Activated T-helper 1 cell treated with anti-CD3 and anti-CD28 coated beads, Interleukin-12 subunit alpha, Interleukin-12 subunit beta, Interleukin-2, Interleukin-4 antibody, amounts not matched to agents 30 ng/mL and 10 ng/mL and 1 ng/mL, durations not matched to agents 14 hours and 24 hours and 36 hours (primary cell): ENCODE data around the gene PDE3A. TPM values are rescaled to one million over a fixed set of nuclear protein-coding genes. Genes with fewer than 3 reads are reported as not detected.
"Not testable (repeated sequence)": the region's sequence is repeated elsewhere in the genome, so short reads cannot be mapped to it uniquely, and the experiment has no call there.

Experiments used
- DNase-seq: peaks from one replicate; pipeline ENCODE4 v3.0.0; 2021; ENCODE audit warnings: low spot score
- H3K27ac Mint-ChIP-seq: one replicate; pipeline ENCODE4 v1.8.0; 2021; ENCODE audit warnings: mild to moderate bottlenecking, mixed read lengths
- H3K27me3 Mint-ChIP-seq: one replicate; pipeline ENCODE4 v1.8.0; 2022; ENCODE audit warnings: mild to moderate bottlenecking, moderate library complexity, mixed read lengths; ENCODE audit not compliant: insufficient read depth
- H3K36me3 Mint-ChIP-seq: one replicate; pipeline ENCODE4 v1.8.0; 2021; ENCODE audit warnings: low read depth, mixed read lengths
- H3K4me1 Mint-ChIP-seq: one replicate; pipeline ENCODE4 v1.8.0; 2021; ENCODE audit warnings: low read depth, mixed read lengths
- H3K4me3 Mint-ChIP-seq: one replicate; pipeline ENCODE4 v1.8.0; 2021; ENCODE audit warnings: mild to moderate bottlenecking, moderate library complexity, mixed read lengths
- H3K9me3 Mint-ChIP-seq: one replicate; pipeline ENCODE4 v1.8.0; 2021; ENCODE audit warnings: mixed read lengths
- intact Hi-C: fragments of 100-400 bp; cut with micrococcal nuclease; formaldehyde crosslinking; loops from one replicate; pipeline ENCODE4 v1.15.1; 2024
- total RNA-seq: library from RNA; stranded (reverse); gene quantifications from 2 replicates; pipeline ENCODE4 v1.2.3, GENCODE V29; 2022

Gene PDE3A
- total RNA-seq, 1 donor from 2014 or later, result not detected

DNA sequence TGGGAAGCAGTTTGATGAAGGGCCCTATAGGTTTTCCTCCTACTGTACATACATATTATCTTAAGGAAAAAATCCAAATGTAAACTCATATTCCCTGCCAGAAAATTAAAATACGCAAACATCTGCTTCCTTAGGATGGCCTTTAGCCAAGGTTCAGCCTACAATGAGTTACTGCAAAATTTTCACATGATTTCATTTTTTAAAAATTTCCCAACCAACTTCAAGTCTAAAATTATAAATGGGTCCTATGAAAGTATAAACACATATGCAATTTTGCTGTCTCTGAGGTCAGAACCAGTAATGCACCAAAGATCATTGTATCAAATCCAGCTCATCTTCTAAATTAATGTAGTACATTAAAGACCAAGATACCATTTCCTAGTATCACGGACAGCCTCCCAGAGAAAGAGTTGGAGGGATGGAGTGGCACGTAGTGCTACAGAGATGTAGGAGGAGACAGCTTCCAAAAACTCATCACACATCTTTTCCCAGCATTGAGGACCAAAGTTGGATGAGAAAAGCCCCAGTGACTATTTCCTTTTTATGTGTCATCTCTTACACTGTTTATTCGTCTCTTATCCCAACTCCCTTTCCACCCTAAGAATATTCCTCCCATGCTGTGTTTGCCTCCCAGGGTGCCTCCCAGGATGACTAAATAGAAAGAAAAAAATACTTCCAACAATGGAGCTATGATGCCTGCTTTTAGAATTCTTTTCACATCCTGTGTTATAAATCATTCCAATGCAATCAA lies 234.5 kb downstream of the PDE3A start:
- DNase-seq, result no peak
- Mint-ChIP-seq H3K9me3 (no peaks in the 10 kb centered on the region), H3K27ac (no peak overlapping the region), H3K4me3 (no peak overlapping the region), H3K27me3 (no peaks in the 10 kb centered on the region), H3K36me3 (no peaks in the 10 kb centered on the region), H3K4me1 (no peaks in the 10 kb centered on the region)
- intact Hi-C loops, result no loop called here

GRCh38 chr12:20604408-20605067 lies 236.2 kb downstream of the PDE3A start:
- intact Hi-C loops, result no loop called here
- Mint-ChIP-seq H3K4me1 (no peaks in the 10 kb centered on the region), H3K36me3 (no peaks in the 10 kb centered on the region), H3K27ac (no peak overlapping the region), H3K9me3 (no peaks in the 10 kb centered on the region), H3K4me3 (no peak overlapping the region), H3K27me3 (no peaks in the 10 kb centered on the region)
- DNase-seq, result no peak

GRCh38 chr12:20615020-20615419 lies 246.7 kb downstream of the PDE3A start:
- H3K4me1 Mint-ChIP-seq, H3K4me3 Mint-ChIP-seq, DNase-seq, H3K27me3 Mint-ChIP-seq, H3K36me3 Mint-ChIP-seq, H3K27ac Mint-ChIP-seq, intact Hi-C loops, H3K9me3 Mint-ChIP-seq: not testable (repeated sequence)

DNA sequence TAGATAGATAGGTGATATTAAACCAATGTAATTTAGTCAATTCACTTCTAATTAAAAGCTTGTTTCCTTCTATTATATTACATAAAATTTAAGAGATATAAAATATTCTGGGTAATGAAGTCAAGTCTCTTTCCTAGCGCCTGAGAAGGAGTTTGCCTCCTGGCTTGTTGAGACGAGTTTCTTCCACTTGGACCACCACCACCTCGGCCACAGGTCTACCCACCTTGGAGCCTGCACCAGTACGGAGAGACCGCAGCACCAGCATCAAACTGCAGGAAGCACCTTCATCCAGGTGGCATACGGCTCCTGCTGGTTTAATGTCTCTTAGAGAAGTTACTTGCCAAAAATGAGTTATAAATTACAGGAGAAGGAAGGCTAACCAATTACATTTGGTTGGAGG lies 247.8 kb downstream of the PDE3A start:
- Mint-ChIP-seq H3K4me1 (no peaks in the 10 kb centered on the region), H3K4me3 (no peak overlapping the region), H3K36me3 (no peaks in the 10 kb centered on the region), H3K27me3 (no peaks in the 10 kb centered on the region), H3K9me3 (no peaks in the 10 kb centered on the region), H3K27ac (no peak overlapping the region)
- intact Hi-C loops, result no loop called here
- DNase-seq, result no peak

- no peaks in the 10 kb centered on the region for H3K27me3 Mint-ChIP-seq
- intact Hi-C loops, result no loop called here
- H3K27ac Mint-ChIP-seq, result no peak overlapping the region
- H3K9me3 Mint-ChIP-seq, result no peaks in the 10 kb centered on the region
- no peak for DNase-seq
- no peak overlapping the region for H3K4me3 Mint-ChIP-seq
- no peaks in the 10 kb centered on the region for H3K4me1 Mint-ChIP-seq
- H3K36me3 Mint-ChIP-seq, result no peaks in the 10 kb centered on the region
Observed at GRCh38 chr12:20620261-20620660, 251.9 kb downstream of the PDE3A start.

DNA sequence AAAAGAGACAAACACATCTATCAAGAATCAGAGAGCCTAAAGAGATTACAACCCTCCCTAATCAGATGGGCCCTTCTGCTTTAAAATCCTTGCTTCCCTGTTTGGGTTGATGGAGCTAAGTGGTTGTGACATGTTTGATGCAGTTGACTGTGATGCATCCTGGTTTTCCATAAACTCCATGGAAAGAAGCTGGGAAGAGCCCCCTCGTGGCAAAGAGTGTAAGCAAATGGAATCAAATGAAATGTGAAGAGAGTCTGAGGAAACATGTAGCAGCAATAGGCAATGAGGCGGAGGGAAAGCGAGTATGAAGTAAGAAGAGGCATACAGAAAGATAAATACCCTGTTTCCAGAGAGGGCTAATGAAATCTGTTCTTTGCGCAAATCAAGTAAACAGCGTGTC lies 256.4 kb downstream of the PDE3A start:
- Mint-ChIP-seq H3K4me3 (no peak overlapping the region), H3K9me3 (no peaks in the 10 kb centered on the region), H3K4me1 (no peaks in the 10 kb centered on the region), H3K27me3 (no peaks in the 10 kb centered on the region), H3K27ac (no peak overlapping the region), H3K36me3 (no peaks in the 10 kb centered on the region)
- no peak for DNase-seq
- intact Hi-C loops, result no loop called here

GRCh38 chr12:20625531-20625930 lies 257.2 kb downstream of the PDE3A start:
- intact Hi-C loops, result no loop called here
- no peaks in the 10 kb centered on the region for H3K9me3 Mint-ChIP-seq
- H3K4me3 Mint-ChIP-seq, result no peak overlapping the region
- no peaks in the 10 kb centered on the region for H3K36me3 Mint-ChIP-seq
- no peak overlapping the region for H3K27ac Mint-ChIP-seq
- DNase-seq, result no peak
- no peaks in the 10 kb centered on the region for H3K4me1 Mint-ChIP-seq
- no peaks in the 10 kb centered on the region for H3K27me3 Mint-ChIP-seq

- no peaks in the 10 kb centered on the region for H3K36me3 Mint-ChIP-seq
- no peak overlapping the region for H3K4me3 Mint-ChIP-seq
- no peak for DNase-seq
- H3K27me3 Mint-ChIP-seq, result no peaks in the 10 kb centered on the region
- H3K9me3 Mint-ChIP-seq, result no peaks in the 10 kb centered on the region
- intact Hi-C loops, result no loop called here
- H3K27ac Mint-ChIP-seq, result no peak overlapping the region
- no peaks in the 10 kb centered on the region for H3K4me1 Mint-ChIP-seq
Observed at GRCh38 chr12:20627001-20627588, 258.8 kb downstream of the PDE3A start.

DNA sequence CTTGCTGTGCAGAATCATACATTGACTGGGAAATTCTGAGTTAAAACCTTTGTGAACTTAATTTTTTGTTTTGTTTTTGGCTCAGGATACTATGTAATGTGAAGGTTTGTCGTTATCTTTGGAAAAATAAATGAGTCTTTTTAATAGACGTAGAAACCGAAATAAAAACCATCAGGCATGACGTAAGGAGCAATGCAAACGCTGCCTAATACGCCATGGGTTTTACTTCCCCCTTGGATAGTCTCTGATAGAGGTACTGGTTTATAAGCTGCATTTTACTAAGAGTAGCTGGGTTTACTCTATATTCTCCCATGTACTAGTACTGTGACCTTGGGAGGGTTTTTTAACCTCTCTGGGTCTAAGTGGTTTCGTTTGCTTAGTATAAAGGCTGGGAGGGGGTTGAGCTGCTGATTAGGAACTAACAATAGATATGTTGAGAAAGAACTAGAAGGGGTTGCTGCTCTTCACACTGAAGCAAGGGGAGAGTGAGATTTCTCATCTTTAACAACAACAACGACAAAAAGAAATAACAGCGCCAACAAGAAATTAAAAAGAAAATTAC lies 260.0 kb downstream of the PDE3A start:
- no peak overlapping the region for H3K27ac Mint-ChIP-seq
- intact Hi-C loops, result no loop called here
- no peaks in the 10 kb centered on the region for H3K36me3 Mint-ChIP-seq
- DNase-seq, result no peak
- no peak overlapping the region for H3K4me3 Mint-ChIP-seq
- H3K9me3 Mint-ChIP-seq, result no peaks in the 10 kb centered on the region
- no peaks in the 10 kb centered on the region for H3K4me1 Mint-ChIP-seq
- H3K27me3 Mint-ChIP-seq, result no peaks in the 10 kb centered on the region

- H3K9me3 Mint-ChIP-seq, result no peaks in the 10 kb centered on the region
- intact Hi-C loops, result no loop called here
- no peaks in the 10 kb centered on the region for H3K36me3 Mint-ChIP-seq
- no peaks in the 10 kb centered on the region for H3K4me1 Mint-ChIP-seq
- H3K27me3 Mint-ChIP-seq, result no peaks in the 10 kb centered on the region
- H3K4me3 Mint-ChIP-seq, result no peak overlapping the region
- DNase-seq, result no peak
- H3K27ac Mint-ChIP-seq, result no peak overlapping the region
Observed at GRCh38 chr12:20628999-20629398, 260.7 kb downstream of the PDE3A start.

DNA sequence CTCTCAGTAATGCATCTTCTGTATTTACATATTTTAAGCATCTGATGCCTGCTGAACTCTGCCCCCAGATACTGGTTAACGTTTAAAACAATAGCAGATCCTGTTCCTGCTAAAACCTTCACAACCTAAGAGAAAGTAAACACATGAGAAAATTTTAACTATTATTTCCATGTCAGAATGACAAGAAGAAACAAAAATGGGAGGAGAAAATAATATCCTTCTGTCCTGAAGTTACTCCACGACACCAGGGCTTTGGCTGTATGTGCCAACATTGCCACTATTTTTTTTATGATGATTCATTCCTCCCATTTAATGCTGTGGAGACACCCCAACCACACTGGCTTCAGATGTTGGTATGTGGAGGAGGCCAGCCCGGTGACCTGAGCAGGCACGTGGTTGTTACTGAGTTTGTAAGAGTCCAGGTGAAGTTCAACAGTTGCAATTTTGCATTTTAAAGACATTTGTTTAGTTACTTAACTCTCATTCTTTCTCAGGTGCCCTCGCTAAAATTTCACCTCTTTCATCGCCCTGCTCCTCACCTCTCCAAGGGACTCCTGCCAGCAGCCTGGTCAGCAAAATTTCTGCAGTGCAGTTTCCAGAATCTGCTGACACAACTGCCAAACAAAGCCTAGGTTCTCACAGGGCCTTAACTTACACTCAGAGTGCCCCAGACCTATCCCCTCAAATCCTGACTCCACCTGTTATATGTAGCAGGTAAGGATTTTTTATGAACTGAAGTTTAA lies 261.2 kb downstream of the PDE3A start:
- Mint-ChIP-seq H3K36me3 (no peaks in the 10 kb centered on the region), H3K27me3 (no peaks in the 10 kb centered on the region), H3K4me1 (no peaks in the 10 kb centered on the region), H3K9me3 (no peaks in the 10 kb centered on the region), H3K27ac (no peak overlapping the region), H3K4me3 (no peak overlapping the region)
- no peak for DNase-seq
- intact Hi-C loops, result no loop called here

- Mint-ChIP-seq H3K4me1 (no peaks in the 10 kb centered on the region), H3K27ac (no peak overlapping the region)
- no peak for DNase-seq
Observed at GRCh38 chr12:20631711-20632110, 263.4 kb downstream of the PDE3A start.

GRCh38 chr12:20641106-20641505 lies 272.8 kb downstream of the PDE3A start:
- Mint-ChIP-seq H3K4me1 (no peaks in the 10 kb centered on the region), H3K27ac (no peak overlapping the region), H3K9me3 (no peaks in the 10 kb centered on the region), H3K36me3 (no peaks in the 10 kb centered on the region), H3K27me3 (no peaks in the 10 kb centered on the region), H3K4me3 (no peak overlapping the region)
- intact Hi-C loops, result no loop called here
- no peak for DNase-seq

More at GRCh38 chr12:20631711-20632110, 263.4 kb downstream of the PDE3A start:
- no peaks in the 10 kb centered on the region for H3K9me3 Mint-ChIP-seq
- intact Hi-C loops, result no loop called here
- no peak overlapping the region for H3K4me3 Mint-ChIP-seq
- H3K27me3 Mint-ChIP-seq, result no peaks in the 10 kb centered on the region
- no peaks in the 10 kb centered on the region for H3K36me3 Mint-ChIP-seq
